Neural cell (in vitro differentiated cells): ENCODE data around the gene EFCAB6. TPM values are rescaled to one million over a fixed set of nuclear protein-coding genes. Genes with fewer than 3 reads are reported as not detected.

ENCODE experiments used
- H2AFZ ChIP-seq: fragments of 200-600, 300-800 bp; sonication (generic), shearing (Covaris generic); 2 replicates; pipeline ENCODE4 v1.6.0; 2014; ENCODE audit warnings: low read depth, mild to moderate bottlenecking, antibody characterized with exemption, low read length, moderate library complexity
- H3F3A ChIP-seq: fragments of 200-600 bp; shearing (Covaris generic); 2 replicates; pipeline ENCODE4 v1.6.1; 2016; ENCODE audit warnings: mild to moderate bottlenecking, moderate library complexity, mixed read lengths, antibody characterized with exemption, low read length; ENCODE audit not compliant: insufficient read depth, poor library complexity, severe bottlenecking
- H3K27ac ChIP-seq: fragments of 200-600, 300-800 bp; sonication (generic), shearing (Covaris generic); 2 replicates; pipeline ENCODE4 v1.5.1; 2014; ENCODE audit warnings: mild to moderate bottlenecking, low read length, moderate library complexity
- H3K27me3 ChIP-seq: fragments of 300-800, 200-600 bp; sonication (generic), shearing (Covaris generic); 2 replicates; pipeline ENCODE4 v1.6.0; 2014; ENCODE audit warnings: mild to moderate bottlenecking, low read depth, low read length, moderate library complexity; ENCODE audit not compliant: insufficient read depth
- H3K36me3 ChIP-seq: fragments of 300-800, 200-600 bp; sonication (generic), shearing (Covaris generic); 2 replicates; pipeline ENCODE4 v1.5.1; 2014; ENCODE audit warnings: mild to moderate bottlenecking, antibody characterized with exemption, low read length, moderate library complexity; ENCODE audit not compliant: insufficient read depth
- H3K4me2 ChIP-seq: fragments of 300-800, 200-600 bp; sonication (generic), shearing (Covaris generic); 2 replicates; pipeline ENCODE4 v1.6.0; 2014; ENCODE audit warnings: mild to moderate bottlenecking, low read length
- H3K4me3 ChIP-seq: fragments of 300-800, 200-600 bp; sonication (generic), shearing (Covaris generic); 2 replicates; pipeline ENCODE4 v1.5.1; 2014; ENCODE audit warnings: mild to moderate bottlenecking, low read length, moderate library complexity
- H3K79me2 ChIP-seq: fragments of 200-600 bp; shearing (Covaris generic); replicated peaks from 2 replicates; pipeline ENCODE4 v1.6.0; 2014; ENCODE audit warnings: mild to moderate bottlenecking, low read length, moderate library complexity; ENCODE audit not compliant: insufficient read depth
- H3K9ac ChIP-seq: fragments of 300-800, 200-600 bp; sonication (generic), shearing (Covaris generic); 2 replicates; pipeline ENCODE4 v1.6.1; 2016; ENCODE audit warnings: mild to moderate bottlenecking, low read length, mixed read lengths
- H3K9me2 ChIP-seq: fragments of 200-600 bp; shearing (Covaris generic); 2 replicates; pipeline ENCODE4 v1.6.1; 2016; ENCODE audit warnings: mild to moderate bottlenecking, low read length, mixed read lengths; ENCODE audit not compliant: insufficient read depth
- H3K9me3 ChIP-seq: fragments of 200-600, 300-800 bp; sonication (generic), shearing (Covaris generic); 2 replicates; pipeline ENCODE4 v1.6.1; 2016; ENCODE audit warnings: mild to moderate bottlenecking, mixed run types, low read length, moderate library complexity, mixed read lengths
- H4K20me1 ChIP-seq: fragments of 200-600 bp; shearing (Covaris generic); 2 replicates; pipeline ENCODE4 v1.6.1; 2016; ENCODE audit warnings: mild to moderate bottlenecking, mixed run types; ENCODE audit not compliant: insufficient read depth
- CTCF ChIP-seq: fragments of 450-650 bp; IDR thresholded peaks from 2 replicates; pipeline ENCODE4 v1.5.1; 2014; ENCODE audit warnings: antibody characterized with exemption, mild to moderate bottlenecking, moderate library complexity; ENCODE audit not compliant: poor library complexity, severe bottlenecking
- EP300 ChIP-seq: fragments of 450-650 bp; conservative IDR thresholded peaks from 2 replicates; pipeline ENCODE4 v1.6.1; 2014; ENCODE audit warnings: antibody characterized with exemption, mild to moderate bottlenecking, moderate library complexity; ENCODE audit not compliant: poor library complexity, severe bottlenecking
- EZH2 ChIP-seq: fragments of 200-600, 300-800 bp; shearing (Covaris generic), sonication (generic); IDR thresholded peaks from 2 replicates; pipeline ENCODE4 v1.6.1; 2014; ENCODE audit warnings: antibody characterized with exemption, low read length, borderline replicate concordance, mild to moderate bottlenecking; ENCODE audit not compliant: insufficient read depth, poor library complexity, severe bottlenecking
- MXI1 ChIP-seq: fragments of 450-650 bp; conservative IDR thresholded peaks from 2 replicates; pipeline ENCODE4 v1.6.1; 2014; ENCODE audit warnings: antibody characterized with exemption, mild to moderate bottlenecking; ENCODE audit not compliant: poor library complexity, severe bottlenecking
- POLR2AphosphoS5 ChIP-seq: IDR thresholded peaks from 2 replicates; pipeline ENCODE4 v1.6.1; 2012
- RAD21 ChIP-seq: fragments of 450-650 bp; conservative IDR thresholded peaks from 2 replicates; pipeline ENCODE4 v1.6.1; 2014; ENCODE audit warnings: antibody characterized with exemption, mild to moderate bottlenecking, moderate library complexity
- REST ChIP-seq: IDR thresholded peaks from 2 replicates; pipeline ENCODE4 v1.6.1; 2012; ENCODE audit warnings: borderline replicate concordance
- SMC3 ChIP-seq: fragments of 450-650 bp; conservative IDR thresholded peaks from 2 replicates; pipeline ENCODE4 v1.6.1; 2014; ENCODE audit warnings: antibody characterized with exemption, mild to moderate bottlenecking, moderate library complexity; ENCODE audit not compliant: poor library complexity
- TAF1 ChIP-seq: IDR thresholded peaks from 2 replicates; pipeline ENCODE4 v1.6.1; 2012; ENCODE audit warnings: low read depth
- polyA plus RNA-seq: library from polyadenylated mRNA; depleted of rRNA; stranded (reverse); fragments of >200 nt; gene quantifications from 2 replicates; pipeline ENCODE4 v1.2.3, GENCODE V29; 2014

EFCAB6 gene
- polyA plus RNA-seq, 1 donor from 2014 or later, result 1.4 TPM

GRCh38 chr22:43515902-43516301 lies 296.2 kb downstream of the EFCAB6 start (continued):
- TF ChIP-seq REST, result no peak

GRCh38 chr22:43515411-43515810 lies 296.7 kb downstream of the EFCAB6 start:
- no peaks in the 10 kb centered on the region for H3K9me2 ChIP-seq
- no peaks in the 10 kb centered on the region for H3K79me2 ChIP-seq
- no peak overlapping the region for H3K4me3 ChIP-seq
- H3K4me2 ChIP-seq, result no peak overlapping the region
- no peak overlapping the region for H2AFZ ChIP-seq
- TF ChIP-seq SMC3 (no peak), CTCF (no peak), RAD21 (no peak), POLR2AphosphoS5 (no peak), EP300 (no peak)
- H3F3A ChIP-seq, result no peaks in the 10 kb centered on the region
- H3K27ac ChIP-seq, result no peak overlapping the region
- H3K36me3 ChIP-seq, result no peaks in the 10 kb centered on the region
- no peaks in the 10 kb centered on the region for H3K27me3 ChIP-seq
- no peak overlapping the region for H3K9ac ChIP-seq
- no peaks in the 10 kb centered on the region for H4K20me1 ChIP-seq
- no peaks in the 10 kb centered on the region for H3K9me3 ChIP-seq

GRCh38 chr22:43514476-43515157 lies 297.5 kb downstream of the EFCAB6 start:
- Histone ChIP-seq H3K36me3 (no peaks in the 10 kb centered on the region), H3K9ac (no peak overlapping the region), H2AFZ (no peak overlapping the region), H3K27me3 (no peaks in the 10 kb centered on the region), H3K9me2 (no peaks in the 10 kb centered on the region), H3F3A (no peaks in the 10 kb centered on the region), H3K27ac (no peak overlapping the region), H3K9me3 (no peaks in the 10 kb centered on the region), H3K4me2 (no peak overlapping the region), H3K4me3 (no peak overlapping the region), H4K20me1 (no peaks in the 10 kb centered on the region), H3K79me2 (no peaks in the 10 kb centered on the region)
- no peak for TF ChIP-seq MXI1
- TF ChIP-seq POLR2AphosphoS5, result no peak
- TF ChIP-seq CTCF, result no peak
- no peak for TF ChIP-seq EZH2
- no peak for TF ChIP-seq TAF1
- no peak for TF ChIP-seq RAD21
- TF ChIP-seq REST, result no peak
- no peak for TF ChIP-seq SMC3
- no peak for TF ChIP-seq EP300
